ENCODE results near the gene HOXD9. TPM values are rescaled to one million over a fixed set of nuclear protein-coding genes. Genes with fewer than 3 reads are reported as not detected.
A peak's percentile ranks its signal among the peaks of the same experiment; 100 is the strongest.

HOXD9 gene
- total RNA-seq, 1 donor from 2014 or later: not detected

DNA sequence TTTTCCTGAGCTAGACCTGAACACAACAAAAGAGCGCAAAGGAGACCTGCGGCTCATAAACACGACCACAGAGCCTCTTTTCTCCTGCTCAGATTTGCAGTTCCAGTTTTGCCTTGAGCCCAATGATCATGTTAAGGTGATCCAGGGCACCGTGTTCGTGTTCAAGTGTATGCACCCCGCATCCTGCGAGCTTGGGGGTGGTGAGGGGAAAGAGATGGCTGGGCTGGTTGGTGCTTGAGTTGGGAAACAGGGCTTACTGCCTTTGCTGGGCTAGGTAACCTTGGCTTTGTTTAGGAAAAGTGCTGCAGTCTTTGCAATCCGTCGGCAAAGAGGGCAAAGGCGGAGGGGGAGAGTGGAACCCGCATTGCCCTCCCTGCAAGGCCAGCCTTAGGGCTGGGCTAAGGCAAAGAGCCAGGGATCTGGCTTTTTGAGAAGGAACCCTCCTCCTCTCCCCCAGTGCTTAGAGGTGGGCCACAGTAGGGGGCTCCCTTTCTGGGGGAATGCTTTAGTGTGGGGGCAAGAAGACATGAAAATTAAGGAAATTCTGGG is 4.6 kb upstream of the HOXD9 start:
- H4K20me1 ChIP-seq (ENCODE audit: low read depth): peaks cover 90% of the 10 kb centered on the region
- H3K79me2 ChIP-seq (ENCODE audit: low read depth): no peaks in the 10 kb centered on the region
- H3F3A ChIP-seq (ENCODE audit: low read depth): no peaks in the 10 kb centered on the region
- Mint-ChIP-seq H3K27ac (no peak overlapping the region), H3K36me3 (peaks cover 6% of the 10 kb centered on the region), H3K27me3 (ENCODE audit: insufficient read depth, low read depth) (peaks cover 87% of the 10 kb centered on the region), H3K9me3 (peaks cover 17% of the 10 kb centered on the region), H3K4me3 (peak overlapping the region; percentile 53), H3K4me1 (no peaks in the 10 kb centered on the region)
- H3K9me3 ChIP-seq (ENCODE audit: low read depth): no peaks in the 10 kb centered on the region
- no peak overlapping the region for H3K27ac ChIP-seq
- H3K9ac ChIP-seq: no peak overlapping the region
- DNase-seq (ENCODE audit: low spot score): no peak
- no peaks in the 10 kb centered on the region for H3K4me1 ChIP-seq
- peaks cover 100% of the 10 kb centered on the region for H3K27me3 ChIP-seq
- no peaks in the 10 kb centered on the region for H3K36me3 ChIP-seq
- H2AFZ ChIP-seq (replicated peaks): no peak overlapping the region
- H3K4me2 ChIP-seq: no peak overlapping the region
- H3K4me3 ChIP-seq: no peak overlapping the region
- TF ChIP-seq EZH2phosphoT487 (IDR thresholded peaks at IDR 0.05) (no peak), EZH2 (IDR thresholded peaks at IDR 0.05) (no peak)
- TF ChIP-seq, protein P1, sequence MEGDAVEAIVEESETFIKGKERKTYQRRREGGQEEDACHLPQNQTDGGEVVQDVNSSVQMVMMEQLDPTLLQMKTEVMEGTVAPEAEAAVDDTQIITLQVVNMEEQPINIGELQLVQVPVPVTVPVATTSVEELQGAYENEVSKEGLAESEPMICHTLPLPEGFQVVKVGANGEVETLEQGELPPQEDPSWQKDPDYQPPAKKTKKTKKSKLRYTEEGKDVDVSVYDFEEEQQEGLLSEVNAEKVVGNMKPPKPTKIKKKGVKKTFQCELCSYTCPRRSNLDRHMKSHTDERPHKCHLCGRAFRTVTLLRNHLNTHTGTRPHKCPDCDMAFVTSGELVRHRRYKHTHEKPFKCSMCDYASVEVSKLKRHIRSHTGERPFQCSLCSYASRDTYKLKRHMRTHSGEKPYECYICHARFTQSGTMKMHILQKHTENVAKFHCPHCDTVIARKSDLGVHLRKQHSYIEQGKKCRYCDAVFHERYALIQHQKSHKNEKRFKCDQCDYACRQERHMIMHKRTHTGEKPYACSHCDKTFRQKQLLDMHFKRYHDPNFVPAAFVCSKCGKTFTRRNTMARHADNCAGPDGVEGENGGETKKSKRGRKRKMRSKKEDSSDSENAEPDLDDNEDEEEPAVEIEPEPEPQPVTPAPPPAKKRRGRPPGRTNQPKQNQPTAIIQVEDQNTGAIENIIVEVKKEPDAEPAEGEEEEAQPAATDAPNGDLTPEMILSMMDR (IDR thresholded peaks at IDR 0.05): no peak

DNA sequence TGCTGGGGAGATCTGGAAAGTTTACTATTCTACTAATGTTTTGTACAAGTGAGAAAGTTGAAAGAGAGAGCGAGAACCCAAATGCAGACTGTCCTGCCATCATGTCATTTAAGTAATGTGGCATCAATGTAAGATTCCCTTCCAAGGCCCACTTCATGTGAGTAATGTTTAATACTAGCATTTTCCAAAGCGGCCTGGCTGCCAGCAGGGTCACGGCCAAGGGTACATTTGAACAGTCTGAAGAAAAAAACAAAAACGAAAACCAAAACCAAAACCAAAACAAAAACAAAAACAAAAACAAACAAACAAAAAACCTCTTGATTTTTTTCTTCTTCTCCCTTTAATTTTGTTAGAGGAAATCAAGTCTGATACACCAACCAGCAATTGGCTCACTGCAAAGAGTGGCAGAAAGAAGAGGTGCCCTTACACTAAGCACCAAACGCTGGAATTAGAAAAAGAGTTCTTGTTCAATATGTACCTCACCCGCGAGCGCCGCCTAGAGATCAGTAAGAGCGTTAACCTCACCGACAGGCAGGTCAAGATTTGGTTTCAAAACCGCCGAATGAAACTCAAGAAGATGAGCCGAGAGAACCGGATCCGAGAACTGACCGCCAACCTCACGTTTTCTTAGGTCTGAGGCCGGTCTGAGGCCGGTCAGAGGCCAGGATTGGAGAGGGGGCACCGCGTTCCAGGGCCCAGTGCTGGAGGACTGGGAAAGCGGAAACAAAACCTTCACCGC is 3.7 kb upstream of the HOXD9 start:
- Mint-ChIP-seq H3K9me3 (peaks cover 18% of the 10 kb centered on the region), H3K27me3 (ENCODE audit: insufficient read depth, low read depth) (peaks cover 84% of the 10 kb centered on the region), H3K4me3 (peak overlapping the region; percentile 0), H3K4me1 (peaks cover 4% of the 10 kb centered on the region), H3K27ac (no peak overlapping the region), H3K36me3 (peaks cover 6% of the 10 kb centered on the region)
- H4K20me1 ChIP-seq (ENCODE audit: low read depth): peaks cover 88% of the 10 kb centered on the region
- H2AFZ ChIP-seq (replicated peaks): no peak overlapping the region
- no peak overlapping the region for H3K27ac ChIP-seq
- H3K4me3 ChIP-seq: no peak overlapping the region
- H3K9me3 ChIP-seq (ENCODE audit: low read depth): no peaks in the 10 kb centered on the region
- H3K9ac ChIP-seq: no peak overlapping the region
- TF ChIP-seq, protein P1 (IDR thresholded peaks at IDR 0.05): peak; percentile 75
- TF ChIP-seq EZH2 (IDR thresholded peaks at IDR 0.05): peak; percentile 81
- TF ChIP-seq EZH2phosphoT487 (IDR thresholded peaks at IDR 0.05): peak; percentile 78
- H3F3A ChIP-seq (ENCODE audit: low read depth): no peaks in the 10 kb centered on the region
- peak; percentile 82 for DNase-seq (ENCODE audit: low spot score)
- H3K79me2 ChIP-seq (ENCODE audit: low read depth): no peaks in the 10 kb centered on the region
- H3K27me3 ChIP-seq: peaks cover 100% of the 10 kb centered on the region
- no peaks in the 10 kb centered on the region for H3K4me1 ChIP-seq
- H3K4me2 ChIP-seq: no peak overlapping the region
- no peaks in the 10 kb centered on the region for H3K36me3 ChIP-seq

DNA sequence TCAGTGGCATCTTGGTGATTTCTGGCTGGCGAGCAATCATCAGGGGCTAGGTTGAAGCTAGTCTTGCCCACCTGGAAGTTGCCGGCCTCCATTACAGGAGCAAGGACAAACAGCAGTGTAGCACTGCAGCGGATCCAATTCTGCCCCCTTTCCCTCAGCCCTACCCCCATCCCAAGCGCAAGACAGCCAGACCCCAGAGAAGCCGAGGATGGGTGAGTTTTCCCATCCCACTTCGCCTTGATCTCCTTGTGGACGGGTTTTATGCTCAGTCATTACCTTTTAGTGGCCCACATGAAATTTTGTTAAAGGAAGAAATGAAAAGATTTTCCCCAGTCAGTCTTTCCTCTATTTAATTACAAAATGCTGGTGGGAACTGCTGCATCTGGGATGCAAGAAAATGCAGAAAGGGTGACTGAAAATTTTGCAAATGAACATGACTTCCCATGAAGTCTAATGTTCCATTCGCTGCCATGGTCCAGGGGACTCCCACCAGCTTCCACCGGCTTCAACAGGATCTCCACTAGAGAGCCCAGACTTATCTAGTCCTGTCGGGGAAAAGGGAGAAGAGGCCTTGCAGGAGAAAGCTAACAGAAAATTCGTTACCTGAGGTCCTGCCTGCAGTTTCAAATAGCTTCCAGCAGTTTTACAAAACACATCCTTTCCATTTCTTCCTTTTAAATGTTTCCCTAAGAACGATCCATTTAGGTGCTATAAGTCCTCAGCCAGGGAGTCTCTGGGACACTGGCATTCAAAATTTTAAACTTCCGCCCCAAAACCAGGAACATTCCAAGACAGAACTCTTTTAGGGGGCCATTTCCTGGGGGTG is 1.9 kb upstream of the HOXD9 start:
- H3K36me3 ChIP-seq: no peaks in the 10 kb centered on the region
- H3K4me1 ChIP-seq: no peaks in the 10 kb centered on the region
- TF ChIP-seq EZH2phosphoT487 (IDR thresholded peaks at IDR 0.05) (no peak), EZH2 (IDR thresholded peaks at IDR 0.05) (no peak)
- TF ChIP-seq, protein P1 (IDR thresholded peaks at IDR 0.05): no peak
- no peak overlapping the region for H3K27ac ChIP-seq
- H3K4me2 ChIP-seq: no peak overlapping the region
- no peaks in the 10 kb centered on the region for H3K79me2 ChIP-seq (ENCODE audit: low read depth)
- Mint-ChIP-seq H3K4me3 (no peak overlapping the region), H3K27ac (no peak overlapping the region), H3K36me3 (peaks cover 6% of the 10 kb centered on the region), H3K27me3 (ENCODE audit: insufficient read depth, low read depth) (peaks cover 84% of the 10 kb centered on the region), H3K4me1 (peaks cover 5% of the 10 kb centered on the region), H3K9me3 (peaks cover 20% of the 10 kb centered on the region)
- peaks cover 100% of the 10 kb centered on the region for H3K27me3 ChIP-seq
- no peak overlapping the region for H3K4me3 ChIP-seq
- no peaks in the 10 kb centered on the region for H3F3A ChIP-seq (ENCODE audit: low read depth)
- H2AFZ ChIP-seq (replicated peaks): no peak overlapping the region
- DNase-seq (ENCODE audit: low spot score): no peak
- H3K9me3 ChIP-seq (ENCODE audit: low read depth): no peaks in the 10 kb centered on the region
- no peak overlapping the region for H3K9ac ChIP-seq
- H4K20me1 ChIP-seq (ENCODE audit: low read depth): peaks cover 87% of the 10 kb centered on the region

Measured in neural progenitor cell (in vitro differentiated cells).